Tongue (tissue), 2 donors: Measurements from ENCODE around the gene ATG7. TPM values are rescaled to one million over a fixed set of nuclear protein-coding genes. Genes with fewer than 3 reads are reported as not detected.

ENCODE experiments used
- DNase-seq: peaks from one replicate; pipeline ENCODE4 v3.0.0-alpha.2; 2015
- total RNA-seq: library from RNA; depleted of rRNA; stranded (reverse); fragments of >200 nt; gene quantifications from one replicate; pipeline ENCODE4 v1.2.3, GENCODE V29; 2014

ATG7 gene
- total RNA-seq, 1 donor from 2014 or later = 80.2 TPM

DNA sequence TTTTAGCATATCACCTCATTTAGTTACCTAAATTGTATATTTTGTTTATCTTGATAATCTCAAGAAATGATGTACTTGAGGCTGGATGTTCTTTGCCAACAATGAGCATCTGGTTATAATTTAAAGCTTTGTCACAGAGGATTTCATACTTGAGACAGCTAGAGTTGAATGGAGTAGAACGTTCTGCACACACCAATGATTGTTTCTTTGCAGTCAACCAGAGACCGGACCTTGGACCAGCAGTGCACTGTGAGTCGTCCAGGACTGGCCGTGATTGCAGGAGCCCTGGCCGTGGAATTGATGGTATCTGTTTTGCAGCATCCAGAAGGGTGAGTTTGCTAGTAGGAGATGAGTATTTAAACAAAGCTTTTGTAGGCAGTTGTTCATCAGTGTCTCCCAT lies 90.4 kb downstream of the ATG7 start:
- DNase-seq = peak; percentile 48

GRCh38 chr3:11363715-11364114 lies 91.5 kb downstream of the ATG7 start:
- no peak for DNase-seq

DNA sequence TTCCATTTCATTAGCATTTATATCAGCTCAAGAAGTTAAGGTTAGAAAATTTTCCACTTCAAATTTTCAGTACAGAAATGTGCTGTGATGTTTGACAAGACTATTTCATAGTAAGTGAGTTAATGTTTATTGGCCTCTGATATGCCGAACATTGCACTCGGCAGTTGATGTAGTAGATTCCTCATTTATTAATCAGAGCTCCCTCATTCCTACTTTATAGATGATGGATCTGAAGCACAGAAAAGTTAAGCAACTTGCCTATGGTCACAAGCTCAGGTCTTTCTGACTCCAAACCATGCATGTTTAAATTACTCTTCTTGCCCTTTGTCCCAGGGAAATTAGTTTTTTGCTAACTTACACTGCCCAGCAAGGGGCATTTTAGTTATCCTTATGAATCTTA lies 92.0 kb downstream of the ATG7 start:
- no peak for DNase-seq

DNA sequence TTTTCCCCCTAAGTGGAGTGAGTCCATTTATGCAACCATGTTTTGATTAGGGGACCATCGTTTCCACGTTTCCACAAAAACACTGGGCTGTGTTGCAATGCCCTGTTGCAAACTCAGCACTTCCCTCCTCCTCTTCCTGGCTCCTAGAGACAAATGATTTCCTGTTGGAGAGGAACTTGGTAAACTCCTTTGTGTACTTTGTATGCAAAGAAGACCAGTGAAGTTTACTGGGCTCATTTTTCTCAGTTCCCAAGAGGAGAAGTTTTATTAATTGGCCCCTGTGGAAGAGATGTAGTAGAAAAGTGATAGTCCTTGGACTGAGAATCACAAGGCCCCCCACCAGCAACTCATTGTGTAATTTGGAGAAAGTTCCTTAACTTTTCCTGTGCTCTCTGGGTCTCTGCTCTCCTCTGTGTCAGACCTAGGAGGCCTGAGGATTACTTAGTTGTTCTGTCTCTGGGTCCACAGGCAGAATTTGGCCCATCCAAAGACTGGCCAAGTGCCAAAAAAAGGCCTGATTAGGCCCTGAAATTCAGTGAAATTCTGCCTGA lies 95.0 kb downstream of the ATG7 start:
- peak; percentile 64 for DNase-seq

- DNase-seq = peak; percentile 66
These were observed 98.0 kb downstream of the ATG7 start for GRCh38 chr3:11370191-11370590.

DNA sequence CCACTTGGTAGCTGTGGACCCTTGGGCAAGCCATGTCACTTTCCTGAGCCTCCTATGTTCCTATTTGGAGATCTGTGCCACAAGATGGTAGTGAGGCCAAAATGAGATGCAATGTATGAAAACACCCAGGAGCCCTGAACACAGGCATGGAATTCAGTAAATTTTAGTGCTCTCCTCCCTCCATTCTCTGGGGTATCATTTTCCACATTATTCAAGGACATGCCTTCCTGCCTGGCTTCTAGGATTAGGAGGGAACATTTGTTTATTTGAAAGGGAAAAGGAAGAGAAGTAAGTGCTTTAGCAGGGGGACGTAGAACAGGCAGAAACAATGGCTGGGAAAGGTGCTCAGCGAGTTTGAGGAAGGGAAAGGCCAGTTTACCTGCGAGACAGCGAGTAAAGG lies 98.8 kb downstream of the ATG7 start:
- DNase-seq = no peak

DNA sequence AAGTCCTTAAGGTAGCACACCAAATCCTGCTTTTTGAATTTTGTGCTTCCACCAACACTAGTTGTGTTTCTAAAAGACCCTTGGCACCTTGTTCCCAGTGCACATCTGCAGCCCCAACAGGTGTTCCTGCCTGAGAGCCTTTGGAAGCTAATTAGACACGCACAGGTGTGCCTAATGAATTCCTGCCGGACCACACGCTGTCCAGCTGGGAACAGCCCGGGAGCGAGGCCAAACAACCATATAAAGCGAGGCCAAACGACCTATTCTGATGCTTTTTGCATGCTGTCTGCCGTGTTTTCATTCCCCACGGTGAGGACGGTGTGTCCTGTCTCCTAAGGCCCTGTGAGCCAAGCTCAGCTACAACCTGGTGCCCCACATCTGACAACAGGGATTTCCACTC lies 99.5 kb downstream of the ATG7 start:
- DNase-seq = peak; percentile 51

DNA sequence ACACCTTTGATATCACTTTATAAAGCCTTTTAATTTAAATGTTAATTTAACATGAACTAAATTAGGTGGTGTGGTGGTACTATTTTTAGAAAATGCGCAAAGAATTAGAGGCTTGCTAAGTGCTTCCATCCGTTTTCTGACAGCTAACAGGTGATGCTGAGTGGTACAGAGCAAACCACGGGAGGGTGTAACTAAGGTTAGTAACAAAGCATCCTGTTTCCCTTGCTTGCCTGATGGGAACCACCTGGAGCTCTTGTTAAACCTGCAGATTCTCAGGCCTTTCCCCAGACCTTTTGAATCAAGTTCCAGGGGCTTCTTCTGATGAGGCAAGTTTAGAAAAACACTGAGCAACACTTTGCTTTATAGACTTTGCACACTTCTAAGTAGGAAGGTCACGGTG lies 101.0 kb downstream of the ATG7 start:
- DNase-seq = peak; percentile 58

GRCh38 chr3:11373654-11374053 lies 101.5 kb downstream of the ATG7 start:
- no peak for DNase-seq

GRCh38 chr3:11375333-11376088 lies 103.3 kb downstream of the ATG7 start:
- no peak for DNase-seq

DNA sequence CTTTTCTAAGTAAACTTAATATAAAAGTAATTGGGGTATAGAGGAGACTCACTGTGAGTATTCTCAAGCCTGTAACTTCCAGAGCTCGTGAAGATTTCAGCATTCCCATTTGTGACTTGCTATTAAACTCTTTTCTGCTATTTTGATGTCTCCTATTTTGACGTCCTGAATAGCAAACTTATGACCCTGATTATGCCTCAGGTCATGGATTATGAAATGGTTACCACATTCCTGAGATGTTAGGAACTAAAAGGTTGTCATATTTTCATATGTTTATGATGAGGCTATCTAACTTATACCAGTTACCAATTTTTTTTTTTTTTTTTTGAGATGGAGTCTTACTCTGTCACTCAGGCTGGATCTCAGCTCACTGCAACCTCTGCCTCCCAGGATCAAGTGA lies 105.5 kb downstream of the ATG7 start:
- no peak for DNase-seq

DNA sequence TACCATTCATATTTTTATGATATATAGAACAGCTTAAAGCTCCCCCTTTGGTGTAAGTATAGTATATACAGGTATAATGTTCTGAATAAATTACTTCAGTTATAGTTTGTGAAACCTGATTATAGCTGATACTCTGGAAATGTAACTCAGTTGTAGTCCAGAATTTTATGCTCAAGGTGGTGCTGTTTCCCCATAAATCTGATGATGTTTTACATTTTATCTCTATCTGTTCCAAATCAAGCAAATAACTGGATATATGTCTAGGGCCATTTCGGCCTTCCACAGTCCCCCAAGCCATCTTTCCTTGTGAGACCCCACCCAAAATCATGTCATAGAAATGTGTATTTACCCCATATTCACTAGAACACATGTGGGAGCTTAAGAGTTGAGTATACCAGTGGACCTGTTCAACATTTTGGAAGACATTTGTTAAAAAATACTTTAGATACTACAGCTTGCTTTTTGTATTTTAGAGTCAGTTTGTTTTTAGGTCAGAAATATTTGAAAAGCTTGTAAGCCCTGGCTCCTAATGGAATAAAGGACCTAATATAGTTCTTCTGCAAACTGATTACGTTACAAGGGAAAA lies 107.1 kb downstream of the ATG7 start:
- peak; percentile 87 for DNase-seq

- DNase-seq = peak; percentile 53
These were observed 107.9 kb downstream of the ATG7 start for GRCh38 chr3:11379824-11380701.

- no peak for DNase-seq
These were observed 108.9 kb downstream of the ATG7 start for GRCh38 chr3:11381141-11381540.

DNA sequence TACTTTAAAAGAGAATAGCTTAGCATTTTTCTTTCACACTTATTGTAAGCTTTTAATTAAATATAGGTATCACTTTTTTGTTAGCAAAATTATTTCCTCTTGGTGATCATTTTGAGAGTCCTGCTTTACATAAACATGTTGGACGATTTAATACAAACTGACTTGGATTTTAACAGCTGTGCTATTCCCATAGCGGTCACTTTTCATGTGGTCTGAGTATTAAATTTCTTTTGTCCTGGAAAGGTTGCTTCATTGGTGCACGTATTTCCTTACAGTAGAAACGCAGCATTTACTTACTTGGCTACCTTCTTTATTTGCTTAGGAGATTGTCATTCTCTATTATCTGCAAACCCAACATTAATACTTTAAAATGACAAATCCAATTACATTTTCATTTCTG lies 109.4 kb downstream of the ATG7 start:
- peak; percentile 82 for DNase-seq

DNA sequence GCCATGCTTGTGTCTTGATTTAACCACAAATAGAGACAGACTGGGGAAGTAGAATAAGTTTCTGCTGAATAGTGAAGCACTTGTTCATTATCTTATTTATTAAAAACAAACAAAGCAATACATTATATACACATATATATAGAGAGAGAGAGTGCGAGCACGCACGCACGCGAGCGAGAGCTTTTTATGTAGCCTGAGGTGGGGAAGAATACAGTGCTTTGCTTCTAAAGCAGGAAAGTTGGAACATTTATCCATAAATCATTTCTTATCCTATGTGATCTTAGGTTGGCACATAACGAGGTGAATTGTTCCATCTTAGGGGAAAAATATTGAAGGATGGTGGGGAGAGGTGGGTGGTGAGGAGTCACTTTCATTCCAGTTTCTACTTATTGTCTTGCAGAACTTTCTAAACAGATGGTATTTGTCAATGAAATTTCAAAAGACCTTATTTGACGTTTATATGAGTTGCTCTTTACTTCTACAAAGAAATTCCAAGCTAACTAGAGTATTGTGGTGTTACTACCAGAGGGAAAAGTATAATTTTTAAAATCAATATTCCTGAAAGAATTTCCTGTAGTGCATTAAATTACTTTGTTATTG lies 110.0 kb downstream of the ATG7 start:
- DNase-seq = no peak

DNA sequence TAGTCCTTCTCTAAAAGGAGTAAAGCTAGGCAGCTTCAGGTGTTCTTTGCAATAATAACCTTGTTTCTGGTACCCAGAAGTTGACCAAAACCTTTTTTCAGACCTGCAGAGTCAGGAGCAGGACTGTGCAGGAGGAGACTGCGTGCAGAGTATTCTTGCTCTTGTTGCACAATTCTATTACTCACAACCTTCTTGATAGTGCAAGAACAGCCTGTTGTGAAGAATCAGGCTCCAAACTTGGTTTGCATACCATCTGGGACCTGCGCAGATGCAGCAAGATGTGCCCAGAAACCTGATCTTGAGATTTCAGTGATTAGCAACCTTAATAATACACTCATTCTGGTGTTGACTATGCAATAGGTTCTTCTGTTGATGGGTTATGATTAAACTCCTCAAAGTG lies 111.9 kb downstream of the ATG7 start:
- no peak for DNase-seq

- DNase-seq = no peak
These were observed 113.1 kb downstream of the ATG7 start for GRCh38 chr3:11385326-11385725.

GRCh38 chr3:11385891-11386290 lies 113.7 kb downstream of the ATG7 start:
- no peak for DNase-seq

DNA sequence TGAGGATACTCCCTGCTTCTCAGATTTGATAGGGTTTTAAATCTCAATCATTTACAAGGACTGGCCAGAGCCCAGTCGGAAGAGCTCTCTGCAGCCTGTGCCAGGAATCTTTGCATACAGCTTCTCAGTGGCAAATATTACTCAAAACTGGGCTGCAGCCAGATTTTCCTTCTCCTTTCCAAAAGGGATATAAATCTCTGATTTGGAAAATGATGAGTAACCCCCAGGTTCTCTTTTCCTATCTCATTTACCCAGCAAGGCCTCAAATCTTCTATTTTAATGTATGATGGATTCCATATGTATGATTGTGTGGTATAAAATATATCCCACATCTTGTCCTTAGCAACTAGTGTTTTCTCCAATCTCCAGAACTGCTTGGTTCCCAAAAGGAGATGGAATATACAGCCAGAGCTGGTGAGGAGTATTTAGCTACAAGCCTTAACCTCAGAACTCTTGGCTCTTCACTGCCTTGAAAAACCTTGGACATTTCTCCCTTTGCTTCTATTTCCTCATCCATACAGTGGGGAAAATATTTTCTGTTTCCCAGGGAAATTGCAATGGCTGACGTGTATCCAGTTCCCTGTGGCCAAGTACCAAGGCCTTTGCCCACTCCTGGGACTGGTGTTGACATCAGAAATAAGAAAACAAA lies 114.4 kb downstream of the ATG7 start:
- peak; percentile 78 for DNase-seq

- DNase-seq = peak; percentile 51
These were observed 117.4 kb downstream of the ATG7 start for GRCh38 chr3:11389386-11390268.
